Measurements from ENCODE around the gene BCL2L2.

Gene BCL2L2

GRCh38 chr14:23301288-23301968 lies 5.2 kb upstream of the BCL2L2 start:
- peak; percentile 86 for ATAC-seq
- TF ChIP-seq ZNF565 (CRISPR knock-in tag; conservative IDR thresholded peaks at IDR 0.05; ENCODE audit: low read depth) (no peak), TSHZ2 (CRISPR knock-in tag; IDR thresholded peaks at IDR 0.05) (peak; percentile 35; the same call in 1 of the 2 replicates), SNAI2 (CRISPR knock-in tag; IDR thresholded peaks at IDR 0.05) (0 out of 2 replicates have a peak, but pooled peaks have one; percentile 39)

- TF ChIP-seq GLIS3 (CRISPR knock-in tag; IDR thresholded peaks at IDR 0.05) (0 out of 2 replicates have a peak, but pooled peaks have one; percentile 33), ISL1 (CRISPR knock-in tag; IDR thresholded peaks at IDR 0.05) (no peak)
- peak; percentile 22 for ATAC-seq
Measured at GRCh38 chr14:23301969-23302289, 4.7 kb upstream of the BCL2L2 start.

- TF ChIP-seq BACH2 (CRISPR knock-in tag; IDR thresholded peaks at IDR 0.05; ENCODE audit: borderline replicate concordance): no peak
- TF ChIP-seq ZFP3 (CRISPR knock-in tag; IDR thresholded peaks at IDR 0.05): 0 out of 2 replicates have a peak, but pooled peaks have one; percentile 49
- peak; percentile 70 for ATAC-seq
Measured at GRCh38 chr14:23302290-23303225, 4.1 kb upstream of the BCL2L2 start, which contains the start of gene PPP1R3E. TSS of gene PPP1R3E (minus strand) at chr14:23302859. CDS start at chr14:23302576, 283 bp downstream.

- ATAC-seq: peak; percentile 5; the same call in 2 of the 3 replicates
- TF ChIP-seq RARB (CRISPR knock-in tag; IDR thresholded peaks at IDR 0.05) (no peak), BACH2 (CRISPR knock-in tag; IDR thresholded peaks at IDR 0.05; ENCODE audit: borderline replicate concordance) (no peak), POU6F1 (CRISPR knock-in tag; IDR thresholded peaks at IDR 0.05; ENCODE audit: borderline replicate concordance, low read depth) (no peak), ESRRG (CRISPR knock-in tag; IDR thresholded peaks at IDR 0.05) (no peak), ISL1 (CRISPR knock-in tag; IDR thresholded peaks at IDR 0.05) (no peak), OSR1 (CRISPR knock-in tag; IDR thresholded peaks at IDR 0.05) (no peak), ARNTL (CRISPR knock-in tag; IDR thresholded peaks at IDR 0.05; ENCODE audit: borderline replicate concordance, low read depth) (no peak), TSHZ2 (CRISPR knock-in tag; IDR thresholded peaks at IDR 0.05) (no peak), ZC3H10 (CRISPR knock-in tag; IDR thresholded peaks at IDR 0.05) (no peak), TCF4 (CRISPR knock-in tag; IDR thresholded peaks at IDR 0.05; ENCODE audit: borderline replicate concordance) (no peak), ZNF70 (CRISPR knock-in tag; IDR thresholded peaks at IDR 0.05) (no peak), GLIS3 (CRISPR knock-in tag; IDR thresholded peaks at IDR 0.05) (no peak), TOX (CRISPR knock-in tag; IDR thresholded peaks at IDR 0.05; ENCODE audit: borderline replicate concordance) (no peak), ZFP3 (CRISPR knock-in tag; IDR thresholded peaks at IDR 0.05) (no peak), CSDC2 (CRISPR knock-in tag; IDR thresholded peaks at IDR 0.05) (no peak), ZNF565 (CRISPR knock-in tag; conservative IDR thresholded peaks at IDR 0.05; ENCODE audit: low read depth) (no peak), PATZ1 (CRISPR knock-in tag; IDR thresholded peaks at IDR 0.05; ENCODE audit: borderline replicate concordance) (no peak), ZFP30 (CRISPR knock-in tag; IDR thresholded peaks at IDR 0.05) (no peak)
Measured at GRCh38 chr14:23307146-23307530, 505 bp downstream of the BCL2L2 start.
